IMR-90 (cell line): Measurements from ENCODE around the gene DDX10. TPM values are rescaled to one million over a fixed set of nuclear protein-coding genes. Genes with fewer than 3 reads are reported as not detected.

Experiments
- ATAC-seq: fragments of 200-7000 bp; cut with Tn5 transposase; 2 replicates; pipeline ENCODE4 v1.9.1; 2020; ENCODE audit warnings: low read depth, mild to moderate bottlenecking, moderate library complexity
- BruUV-seq: library from RNA; stranded (reverse); fragments of 400-500 nt; replicated peaks from 2 replicates; lab custom pipeline; 2021; lab: Mats Ljungman, UMichigan
- CTCF ChIA-PET: fragments of 300-600 bp; formaldehyde crosslinking; extraction: SDS; loops from one replicate; lab custom pipeline; 2021; ENCODE audit warnings: antibody characterized with exemption; lab: Yijun Ruan, JAX
- POLR2A ChIA-PET: fragments of 300-600 bp; sonication (Branson Sonifier 250); formaldehyde crosslinking; loops from one replicate; lab custom pipeline; 2022; ENCODE audit warnings: antibody characterized with exemption; ENCODE audit not compliant: unreplicated experiment; lab: Charles Lee
- DNase-seq: peaks from one replicate; pipeline ENCODE4 v3.0.0; 2013
- H2AFZ ChIP-seq: replicated peaks from 2 replicates; pipeline ENCODE3; 2013; ENCODE audit warnings: low read length, mild to moderate bottlenecking; ENCODE audit not compliant: poor library complexity
- H2AK5ac ChIP-seq: 2 replicates; pipeline ENCODE4 v1.6.1; 2013; ENCODE audit warnings: low read depth, low read length, inconsistent platforms
- H2AK9ac ChIP-seq: replicated peaks from 2 replicates; pipeline ENCODE3; 2013; ENCODE audit warnings: mild to moderate bottlenecking, low read depth, low read length, moderate library complexity; ENCODE audit not compliant: poor library complexity
- H2BK120ac ChIP-seq: 2 replicates; pipeline ENCODE4 v1.6.1; 2013; ENCODE audit warnings: low read depth, low read length, inconsistent platforms
- H2BK15ac ChIP-seq: 3 replicates; pipeline ENCODE4 v1.6.1; 2013; ENCODE audit warnings: low read depth, low read length, inconsistent platforms
- H2BK20ac ChIP-seq: 2 replicates; pipeline ENCODE4 v1.6.1; 2013; ENCODE audit warnings: low read depth, mild to moderate bottlenecking, inconsistent platforms, low read length, moderate library complexity
- H2BK5ac ChIP-seq: 2 replicates; pipeline ENCODE4 v1.6.1; 2013; ENCODE audit warnings: mild to moderate bottlenecking, low read depth, low read length, inconsistent platforms; ENCODE audit not compliant: poor library complexity, severe bottlenecking
- H3K14ac ChIP-seq: replicated peaks from 2 replicates; pipeline ENCODE4 v1.6.1; 2013; ENCODE audit warnings: low read depth, low read length, inconsistent platforms
- H3K18ac ChIP-seq: 2 replicates; pipeline ENCODE4 v1.6.1; 2013; ENCODE audit warnings: low read depth, low read length, control low read depth
- H3K23ac ChIP-seq: 2 replicates; pipeline ENCODE4 v1.6.1; 2013; ENCODE audit warnings: low read depth, low read length, inconsistent platforms
- H3K27ac ChIP-seq: 2 replicates; pipeline ENCODE4 v1.5.1; 2013; ENCODE audit warnings: mild to moderate bottlenecking, control low read depth, low read length; ENCODE audit not compliant: insufficient read depth
- H3K27me3 ChIP-seq: 2 replicates; pipeline ENCODE4 v1.6.1; 2013; ENCODE audit warnings: low read length; ENCODE audit not compliant: control insufficient read depth, insufficient read depth
- H3K36me3 ChIP-seq: 2 replicates; pipeline ENCODE4 v1.6.1; 2013; ENCODE audit warnings: low read length, mixed read lengths; ENCODE audit not compliant: control insufficient read depth, insufficient read depth
- H3K4ac ChIP-seq: 2 replicates; pipeline ENCODE4 v1.6.1; 2013; ENCODE audit warnings: low read depth, low read length, inconsistent platforms
- H3K4me1 ChIP-seq: 2 replicates; pipeline ENCODE4 v1.6.1; 2013; ENCODE audit warnings: low read length, mixed read lengths; ENCODE audit not compliant: control insufficient read depth, insufficient read depth
- H3K4me2 ChIP-seq: 2 replicates; pipeline ENCODE4 v1.6.1; 2013; ENCODE audit warnings: low read depth, mild to moderate bottlenecking, control low read depth, low read length, moderate library complexity
- H3K4me3 ChIP-seq: 2 replicates; pipeline ENCODE4 v1.5.1; 2013; ENCODE audit warnings: low read depth, mild to moderate bottlenecking, control low read depth, low read length, moderate library complexity; ENCODE audit not compliant: insufficient read depth
- H3K56ac ChIP-seq: 2 replicates; pipeline ENCODE4 v1.6.1; 2013; ENCODE audit warnings: low read length, inconsistent platforms; ENCODE audit not compliant: insufficient read depth; ENCODE audit errors: extremely low read depth
- H3K79me1 ChIP-seq, 2 experiments: 2 replicates each; pipeline ENCODE4 v1.6.1; 2013; ENCODE audit warnings: low read length in 2 of 2, inconsistent platforms in 1 of 2, low read depth in 1 of 2
- H3K9ac ChIP-seq: 2 replicates; pipeline ENCODE4 v1.6.1; 2013; ENCODE audit warnings: low read depth, low read length, control low read depth
- H3K9me1 ChIP-seq: 2 replicates; pipeline ENCODE4 v1.6.1; 2013; ENCODE audit warnings: low read length, inconsistent platforms; ENCODE audit not compliant: insufficient read depth
- H3K9me3 ChIP-seq: 2 replicates; pipeline ENCODE4 v1.6.1; 2013; ENCODE audit warnings: low read length; ENCODE audit not compliant: control insufficient read depth, insufficient read depth
- H4K20me1 ChIP-seq: 2 replicates; pipeline ENCODE4 v1.6.1; 2013; ENCODE audit warnings: low read length, inconsistent platforms; ENCODE audit not compliant: insufficient read depth
- H4K5ac ChIP-seq: 2 replicates; pipeline ENCODE4 v1.6.1; 2013; ENCODE audit warnings: mild to moderate bottlenecking, low read depth, low read length, control low read depth
- H4K8ac ChIP-seq, 2 experiments: 2 replicates each; pipeline ENCODE4 v1.6.1; 2013; ENCODE audit warnings: low read depth in 2 of 2, low read length in 2 of 2, control low read depth in 1 of 2, inconsistent platforms in 1 of 2
- H4K91ac ChIP-seq: 2 replicates; pipeline ENCODE4 v1.6.1; 2013; ENCODE audit warnings: low read depth, low read length, inconsistent platforms; ENCODE audit not compliant: insufficient read depth
- BHLHE40 ChIP-seq: fragments of 150-350 bp; IDR thresholded peaks from 2 replicates; pipeline ENCODE4 v1.6.1; 2016; ENCODE audit warnings: mild to moderate bottlenecking, low read depth, low read length
- CEBPB ChIP-seq: IDR thresholded peaks from 2 replicates; pipeline ENCODE4 v1.6.1; 2012; ENCODE audit warnings: low read depth, low read length, improper control_type of control experiment
- CHD1 ChIP-seq: IDR thresholded peaks from 2 replicates; pipeline ENCODE4 v1.6.1; 2012; ENCODE audit warnings: low read depth, low read length, improper control_type of control experiment
- FOS ChIP-seq: fragments of 150-350 bp; IDR thresholded peaks from 2 replicates; pipeline ENCODE4 v1.6.1; 2016; ENCODE audit warnings: low read depth, low read length
- MAFK ChIP-seq: IDR thresholded peaks from 2 replicates; pipeline ENCODE4 v1.6.1; 2012; ENCODE audit warnings: low read depth, low read length, improper control_type of control experiment
- MAZ ChIP-seq: IDR thresholded peaks from 2 replicates; pipeline ENCODE4 v1.6.1; 2012; ENCODE audit warnings: low read depth, mild to moderate bottlenecking, low read length, improper control_type of control experiment, moderate library complexity, borderline replicate concordance
- MXI1 ChIP-seq: IDR thresholded peaks from 2 replicates; pipeline ENCODE4 v1.6.1; 2012; ENCODE audit warnings: low read depth, mild to moderate bottlenecking, low read length, moderate library complexity, borderline replicate concordance
- NFE2L2 ChIP-seq: fragments of 150-350 bp; IDR thresholded peaks from 2 replicates; pipeline ENCODE4 v1.6.1; 2016; ENCODE audit warnings: low read depth, mild to moderate bottlenecking, low read length
- POLR2A ChIP-seq: IDR thresholded peaks from 2 replicates; pipeline ENCODE4 v1.6.1; 2012; ENCODE audit warnings: mild to moderate bottlenecking, low read depth, low read length
- RAD21 ChIP-seq: IDR thresholded peaks from 2 replicates; pipeline ENCODE4 v1.6.1; 2012; ENCODE audit warnings: low read length, improper control_type of control experiment
- RCOR1 ChIP-seq: IDR thresholded peaks from 2 replicates; pipeline ENCODE4 v1.6.1; 2012; ENCODE audit warnings: mild to moderate bottlenecking, low read length, improper control_type of control experiment; ENCODE audit not compliant: insufficient replicate concordance
- RFX5 ChIP-seq: IDR thresholded peaks from 2 replicates; pipeline ENCODE4 v1.8.0; 2012; ENCODE audit warnings: low read depth, mild to moderate bottlenecking, low read length, moderate library complexity
- SMC3 ChIP-seq: fragments of 150-350 bp; IDR thresholded peaks from 2 replicates; pipeline ENCODE4 v1.6.1; 2016; ENCODE audit warnings: low read depth, mild to moderate bottlenecking, antibody characterized with exemption, low read length, moderate library complexity
- WGBS, 2 experiments: methylation state at CpG; one replicate each; pipeline versions ENCODE4 v1.1.5 to v1.1.7; 2013; ENCODE audit warnings: missing lambda C conversion rate in 2 of 2; ENCODE audit not compliant: insufficient read length in 1 of 2; ENCODE audit errors: extremely low coverage in 2 of 2; 5-methylcytosine and 5-hydroxymethylcytosine counted together
- dilution Hi-C: fragments of 300-500 bp; cut with HindIII; formaldehyde crosslinking; loops from one replicate; pipeline ENCODE4 v1.14.3; 2018; ENCODE audit warnings: low sequenced_read_pairs; ENCODE audit not compliant: unreplicated experiment
- in situ Hi-C: fragments of 300-500 bp; cut with MboI; formaldehyde crosslinking; loops from 3 replicates; pipeline ENCODE4 v1.14.3; 2019; ENCODE audit warnings: low sequenced_read_pairs, inconsistent platforms, mixed read lengths
- intact Hi-C: fragments of 100-400 bp; cut with micrococcal nuclease; formaldehyde crosslinking; loops from 2 replicates; pipeline ENCODE4 v1.10.0; 2022
- polyA plus RNA-seq, 3 experiments: library from polyadenylated mRNA; depleted of rRNA; stranded (reverse); fragments of >200 nt; gene quantifications; 2 replicates each; pipeline ENCODE4 v1.2.3, GENCODE V29; 2012; ENCODE audit warnings: low replicate concordance in 1 of 3
- total RNA-seq: library from RNA; depleted of rRNA; stranded (reverse); fragments of >200 nt; gene quantifications from 2 replicates; pipeline ENCODE4 v1.2.3, GENCODE V29; 2012
- TF ChIP-seq, protein P1 (sequence below): conservative IDR thresholded peaks from 2 replicates; pipeline ENCODE4 v1.5.1; 2012; ENCODE audit warnings: mild to moderate bottlenecking, low read depth, low read length, improper control_type of control experiment
- TF ChIP-seq, protein P2 (sequence below): fragments of 150-350 bp; IDR thresholded peaks from 2 replicates; pipeline ENCODE4 v1.6.1; 2017; ENCODE audit warnings: mild to moderate bottlenecking, antibody characterized with exemption, low read length, low read depth

Gene DDX10
- total and polyA plus RNA-seq, 2 of the 4 experiments (the other 2 are of a cell fraction), result 20.0 to 31.9 TPM

DNA sequence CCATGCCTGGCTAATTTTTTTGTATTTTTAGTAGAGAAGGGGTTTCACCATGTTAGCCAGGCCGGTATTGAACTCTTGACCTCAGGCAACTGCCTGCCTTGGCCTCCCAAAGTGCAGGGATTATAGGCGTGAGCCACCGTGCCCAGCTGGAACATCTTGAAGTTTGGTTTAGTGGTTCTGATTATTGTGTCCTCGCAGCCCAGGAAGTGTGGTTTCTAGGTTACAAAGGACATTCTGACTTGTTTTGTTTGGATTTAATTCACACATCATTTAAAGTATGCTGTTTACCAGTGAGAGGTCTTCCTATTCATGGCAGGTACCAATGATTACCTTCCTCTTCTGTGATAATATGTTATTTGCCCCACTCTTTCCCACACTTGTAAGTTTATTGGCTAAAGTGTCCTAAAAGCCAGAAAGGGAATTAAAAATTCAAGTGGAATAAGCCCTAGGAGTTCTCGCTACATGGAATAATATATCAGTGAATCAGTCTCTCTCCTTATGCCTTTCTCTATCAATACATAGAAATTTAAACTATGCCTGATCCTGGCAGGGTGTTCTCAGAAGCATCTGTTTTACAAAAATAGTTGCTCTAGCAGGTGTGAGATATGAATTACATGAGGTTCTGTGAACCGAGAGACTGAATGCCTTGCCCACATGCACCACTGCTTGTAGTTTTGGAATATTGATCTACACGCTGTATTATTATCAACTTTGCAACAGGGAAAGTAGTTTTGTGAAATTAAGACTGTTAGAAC lies 263.1 kb downstream of the DDX10 start:
- Histone ChIP-seq H2BK5ac (peak overlapping the region; percentile 99), H4K5ac (peak overlapping the region; percentile 10; the same call in 1 of the 2 replicates), H3K9me3 (no peaks in the 10 kb centered on the region), H3K18ac (peak overlapping the region; percentile 46), H4K91ac (peak overlapping the region; percentile 87), H3K27ac (peak overlapping the region; percentile 33), H2BK120ac (peak overlapping the region; percentile 96), H2AFZ (no peak overlapping the region), H3K79me1 (peaks cover 23 to 31% of the 10 kb centered on the region in 2 experiments), H3K4me2 (no peak overlapping the region), H3K4ac (peak overlapping the region; percentile 90), H3K27me3 (no peaks in the 10 kb centered on the region), H2AK9ac (no peak overlapping the region), H3K36me3 (peaks cover 1% of the 10 kb centered on the region; the same call in 1 of the 2 replicates), H2AK5ac (peak overlapping the region; percentile 95), H4K20me1 (no peaks in the 10 kb centered on the region), H4K8ac (peak overlapping the region; percentile 76 to 89), H3K9me1 (peaks cover 2% of the 10 kb centered on the region; the same call in 1 of the 2 replicates), H3K4me3 (no peak overlapping the region), H3K9ac (no peak overlapping the region), H2BK20ac (peak overlapping the region; percentile 87), H3K56ac (no peak overlapping the region), H2BK15ac (peak overlapping the region; percentile 99), H3K14ac (peak overlapping the region; percentile 41), H3K23ac (peak overlapping the region; percentile 39; the same call in 1 of the 2 replicates), H3K4me1 (peaks cover 13% of the 10 kb centered on the region)
- BruUV-seq, result no TSS peak
- no peak for ATAC-seq
- 76% methylated on average over 2 of the region's 7 CpGs; no CpG with 5 or more reads in 1 of the 2 experiments for WGBS, 2 experiments
- intact Hi-C loops (loop anchor here (2.0 to 5.0 kb wide), 3 partner anchors 57 to 141 kb away; no protein-coding TSS in a partner anchor), dilution Hi-C loops (no loop called here), in situ Hi-C loops (no loop called here)
- peak; percentile 20 for DNase-seq
- ChIA-PET POLR2A (no interaction called here), CTCF (no interaction called here)
- TF ChIP-seq FOS, result no peak
- no peak for TF ChIP-seq RFX5
- no peak for TF ChIP-seq BHLHE40
- no peak for TF ChIP-seq CEBPB
- no peak for TF ChIP-seq MAZ
- TF ChIP-seq, protein P1, sequence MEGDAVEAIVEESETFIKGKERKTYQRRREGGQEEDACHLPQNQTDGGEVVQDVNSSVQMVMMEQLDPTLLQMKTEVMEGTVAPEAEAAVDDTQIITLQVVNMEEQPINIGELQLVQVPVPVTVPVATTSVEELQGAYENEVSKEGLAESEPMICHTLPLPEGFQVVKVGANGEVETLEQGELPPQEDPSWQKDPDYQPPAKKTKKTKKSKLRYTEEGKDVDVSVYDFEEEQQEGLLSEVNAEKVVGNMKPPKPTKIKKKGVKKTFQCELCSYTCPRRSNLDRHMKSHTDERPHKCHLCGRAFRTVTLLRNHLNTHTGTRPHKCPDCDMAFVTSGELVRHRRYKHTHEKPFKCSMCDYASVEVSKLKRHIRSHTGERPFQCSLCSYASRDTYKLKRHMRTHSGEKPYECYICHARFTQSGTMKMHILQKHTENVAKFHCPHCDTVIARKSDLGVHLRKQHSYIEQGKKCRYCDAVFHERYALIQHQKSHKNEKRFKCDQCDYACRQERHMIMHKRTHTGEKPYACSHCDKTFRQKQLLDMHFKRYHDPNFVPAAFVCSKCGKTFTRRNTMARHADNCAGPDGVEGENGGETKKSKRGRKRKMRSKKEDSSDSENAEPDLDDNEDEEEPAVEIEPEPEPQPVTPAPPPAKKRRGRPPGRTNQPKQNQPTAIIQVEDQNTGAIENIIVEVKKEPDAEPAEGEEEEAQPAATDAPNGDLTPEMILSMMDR, result no peak
- no peak for TF ChIP-seq MAFK
- TF ChIP-seq, protein P2, sequence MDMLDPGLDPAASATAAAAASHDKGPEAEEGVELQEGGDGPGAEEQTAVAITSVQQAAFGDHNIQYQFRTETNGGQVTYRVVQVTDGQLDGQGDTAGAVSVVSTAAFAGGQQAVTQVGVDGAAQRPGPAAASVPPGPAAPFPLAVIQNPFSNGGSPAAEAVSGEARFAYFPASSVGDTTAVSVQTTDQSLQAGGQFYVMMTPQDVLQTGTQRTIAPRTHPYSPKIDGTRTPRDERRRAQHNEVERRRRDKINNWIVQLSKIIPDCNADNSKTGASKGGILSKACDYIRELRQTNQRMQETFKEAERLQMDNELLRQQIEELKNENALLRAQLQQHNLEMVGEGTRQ, result no peak
- TF ChIP-seq CHD1, result no peak
- TF ChIP-seq MXI1, result no peak
- no peak for TF ChIP-seq RAD21
- no peak for TF ChIP-seq NFE2L2
- no peak for TF ChIP-seq RCOR1
- no peak for TF ChIP-seq POLR2A
- TF ChIP-seq SMC3, result no peak
